ENCODE results near the gene MAP2K1. TPM values are rescaled to one million over a fixed set of nuclear protein-coding genes. Genes with fewer than 3 reads are reported as not detected.

MAP2K1 gene
- total and polyA plus RNA-seq, 2 of the 4 experiments (the other 2 are of a cell fraction) = 34.7 to 37.8 TPM

DNA sequence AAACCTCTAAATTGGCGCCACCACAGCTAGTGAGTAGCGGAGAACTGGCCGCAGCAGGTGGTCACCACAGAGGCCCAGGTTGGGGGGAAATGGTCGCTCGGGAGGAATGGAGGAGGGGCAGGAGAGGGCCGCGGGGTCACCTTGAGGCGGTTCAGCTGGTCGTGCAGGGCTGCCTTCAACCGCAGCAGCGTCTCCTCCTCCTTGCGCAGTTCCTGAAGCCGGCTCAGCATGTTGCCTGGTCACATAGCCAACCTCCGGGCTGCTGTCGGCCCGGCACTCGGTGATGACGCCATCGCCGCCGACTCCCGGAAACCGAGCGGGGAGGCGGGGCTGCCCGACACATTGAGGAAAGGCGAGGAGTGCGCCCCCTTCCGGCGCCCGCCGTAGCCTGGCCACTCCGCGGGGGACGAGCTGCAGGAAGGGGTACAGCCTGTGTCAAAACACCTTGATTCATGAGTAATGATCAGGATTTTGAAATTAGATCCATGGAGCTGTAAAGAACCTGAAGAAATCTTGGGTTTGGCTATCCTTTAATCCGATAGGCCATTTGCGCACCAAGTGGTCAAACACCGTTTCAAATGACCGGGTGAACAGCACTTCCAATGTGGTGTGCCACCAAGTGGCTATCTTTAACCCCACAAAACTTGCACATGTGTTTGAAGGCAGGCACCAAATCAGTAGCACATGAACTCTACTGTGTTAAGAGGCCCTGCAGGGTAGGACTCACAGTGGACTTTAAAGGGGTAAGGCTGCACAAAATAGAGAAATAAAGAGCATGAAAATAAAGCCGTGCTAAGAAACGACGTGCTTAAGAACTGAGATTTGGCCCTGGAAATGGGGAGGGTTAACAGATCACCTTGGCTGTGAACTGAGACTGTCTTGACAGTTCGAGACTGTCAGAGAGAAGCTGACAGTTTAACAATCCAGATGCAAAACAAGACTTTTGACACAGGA, 111.1 kb downstream of the MAP2K1 start, which contains the start of gene SNAPC5:
SNAPC5 (minus strand) TSS at position 261 of the 954 bp plus-strand sequence; CDS start at position 230, 31 bp downstream.
- H3K9me1 ChIP-seq (ENCODE audit: insufficient read depth, low read length) = no peaks in the 10 kb centered on the region
- intact Hi-C loops (cut with micrococcal nuclease) = loop anchor here (1.0 to 5.0 kb wide), 3 partner anchors 111 to 245 kb away; partner anchors contain the start of genes MAP2K1, MEGF11 and TIPIN
- BruUV-seq (replicated peaks) = no TSS peak
- no peak within 1 kb of the TSS for H2BK120ac ChIP-seq (ENCODE audit: low read depth, low read length)
- H4K8ac ChIP-seq (ENCODE audit: low read depth in 2 of 2, low read length in 2 of 2) = peak within 1 kb of the TSS; percentile 83 to 99
- H3K4me2 ChIP-seq (ENCODE audit: low read depth, low read length) = peak within 1 kb of the TSS; percentile 81
- ATAC-seq (ENCODE audit: low read depth) = peak; percentile 93
- peak within 1 kb of the TSS; percentile 78 for H3K27ac ChIP-seq (ENCODE audit: insufficient read depth, low read length)
- peak within 1 kb of the TSS; percentile 83 for H3K56ac ChIP-seq (ENCODE audit: extremely low read depth, insufficient read depth, low read length)
- H4K91ac ChIP-seq (ENCODE audit: insufficient read depth, low read depth, low read length) = peak within 1 kb of the TSS; percentile 63
- peak; percentile 91 for DNase-seq
- peak within 1 kb of the TSS; percentile 69; the same call in 1 of the 2 replicates for H3K23ac ChIP-seq (ENCODE audit: low read depth, low read length)
- no peaks in the 10 kb centered on the region for H3K9me3 ChIP-seq (ENCODE audit: control insufficient read depth, insufficient read depth, low read length)
- H3K9ac ChIP-seq (ENCODE audit: low read depth, low read length) = peak within 1 kb of the TSS; percentile 83
- no peak within 1 kb of the TSS for H3K18ac ChIP-seq (ENCODE audit: low read depth, low read length)
- H3K4me1 ChIP-seq (ENCODE audit: control insufficient read depth, insufficient read depth, low read length) = no peaks in the 10 kb centered on the region
- in situ Hi-C loops (cut with MboI; ENCODE audit: low sequenced_read_pairs) = loop anchor here (25.0 kb wide), 1 partner anchor 585 kb away; no protein-coding TSS in a partner anchor
- ChIA-PET CTCF (interaction anchor here (0.6 to 2.5 kb wide), 8 partner anchors 12 to 119 kb away, joined by 3 to 10 read pairs (median 3); partner anchors contain the start of gene MAP2K1), POLR2A (ENCODE audit: unreplicated experiment) (no interaction called here)
- peak within 1 kb of the TSS; percentile 98 for H2AK9ac ChIP-seq (replicated peaks; ENCODE audit: low read depth, low read length, poor library complexity)
- 14% methylated on average over 23 of the region's 43 CpGs; no CpG with 5 or more reads in 1 of the 2 experiments for WGBS, 2 experiments (ENCODE audit: extremely low coverage in 2 of 2, insufficient read length in 1 of 2)
- peak within 1 kb of the TSS; percentile 78 for H3K4me3 ChIP-seq (ENCODE audit: insufficient read depth, low read depth, low read length)
- dilution Hi-C loops (cut with HindIII; ENCODE audit: low sequenced_read_pairs, unreplicated experiment) = no loop called here
- peak within 1 kb of the TSS; percentile 93 for H2AFZ ChIP-seq (replicated peaks; ENCODE audit: low read length, poor library complexity)
- peaks cover 37% of the 10 kb centered on the region for H3K36me3 ChIP-seq (ENCODE audit: control insufficient read depth, insufficient read depth, low read length)
- peak within 1 kb of the TSS; percentile 85 for H3K14ac ChIP-seq (replicated peaks; ENCODE audit: low read depth, low read length)
- H3K79me1 ChIP-seq (ENCODE audit: low read depth in 1 of 2, low read length in 2 of 2) = peaks cover 15 to 31% of the 10 kb centered on the region in 2 experiments
- peak within 1 kb of the TSS; percentile 39 for H2BK5ac ChIP-seq (ENCODE audit: low read depth, low read length, poor library complexity, severe bottlenecking)
- no peaks in the 10 kb centered on the region for H3K27me3 ChIP-seq (ENCODE audit: control insufficient read depth, insufficient read depth, low read length)
- H3K4ac ChIP-seq (ENCODE audit: low read depth, low read length) = peak within 1 kb of the TSS; percentile 78
- H4K20me1 ChIP-seq (ENCODE audit: insufficient read depth, low read length) = peaks cover 42% of the 10 kb centered on the region
- peak within 1 kb of the TSS; percentile 38 for H4K5ac ChIP-seq (ENCODE audit: low read depth, low read length)
- no peak within 1 kb of the TSS for H2BK15ac ChIP-seq (ENCODE audit: low read depth, low read length)
- no peak within 1 kb of the TSS for H2BK20ac ChIP-seq (ENCODE audit: low read depth, low read length)
- peak within 1 kb of the TSS; percentile 77 for H2AK5ac ChIP-seq (ENCODE audit: low read depth, low read length)
- TF ChIP-seq BHLHE40 (IDR thresholded peaks at IDR 0.05; ENCODE audit: low read depth, low read length) (no peak), USF2 (IDR thresholded peaks at IDR 0.05; ENCODE audit: low read depth, low read length) (no peak; the same call in 1 of the 2 replicates), CHD1 (IDR thresholded peaks at IDR 0.05; ENCODE audit: low read depth, low read length) (no peak), SMC3 (IDR thresholded peaks at IDR 0.05; ENCODE audit: low read depth, low read length) (peak; percentile 52; the same call in 1 of the 2 replicates), RFX5 (IDR thresholded peaks at IDR 0.05; ENCODE audit: low read depth, low read length) (0 out of 2 replicates have a peak, but pooled peaks have one; percentile 14), CEBPB (IDR thresholded peaks at IDR 0.05; ENCODE audit: low read depth, low read length) (peak; percentile 72; the same call in 1 of the 2 replicates), ELK1 (IDR thresholded peaks at IDR 0.05; ENCODE audit: borderline replicate concordance, low read depth, low read length) (no peak), RAD21 (IDR thresholded peaks at IDR 0.05; ENCODE audit: low read length) (peak; percentile 57), MAZ (IDR thresholded peaks at IDR 0.05; ENCODE audit: borderline replicate concordance, low read depth, low read length) (peak; percentile 87), NFE2L2 (IDR thresholded peaks at IDR 0.05; ENCODE audit: low read depth, low read length) (no peak), POLR2A (IDR thresholded peaks at IDR 0.05; ENCODE audit: low read depth, low read length) (peak; percentile 71), FOS (IDR thresholded peaks at IDR 0.05; ENCODE audit: low read depth, low read length) (no peak)
- TF ChIP-seq, protein P1, sequence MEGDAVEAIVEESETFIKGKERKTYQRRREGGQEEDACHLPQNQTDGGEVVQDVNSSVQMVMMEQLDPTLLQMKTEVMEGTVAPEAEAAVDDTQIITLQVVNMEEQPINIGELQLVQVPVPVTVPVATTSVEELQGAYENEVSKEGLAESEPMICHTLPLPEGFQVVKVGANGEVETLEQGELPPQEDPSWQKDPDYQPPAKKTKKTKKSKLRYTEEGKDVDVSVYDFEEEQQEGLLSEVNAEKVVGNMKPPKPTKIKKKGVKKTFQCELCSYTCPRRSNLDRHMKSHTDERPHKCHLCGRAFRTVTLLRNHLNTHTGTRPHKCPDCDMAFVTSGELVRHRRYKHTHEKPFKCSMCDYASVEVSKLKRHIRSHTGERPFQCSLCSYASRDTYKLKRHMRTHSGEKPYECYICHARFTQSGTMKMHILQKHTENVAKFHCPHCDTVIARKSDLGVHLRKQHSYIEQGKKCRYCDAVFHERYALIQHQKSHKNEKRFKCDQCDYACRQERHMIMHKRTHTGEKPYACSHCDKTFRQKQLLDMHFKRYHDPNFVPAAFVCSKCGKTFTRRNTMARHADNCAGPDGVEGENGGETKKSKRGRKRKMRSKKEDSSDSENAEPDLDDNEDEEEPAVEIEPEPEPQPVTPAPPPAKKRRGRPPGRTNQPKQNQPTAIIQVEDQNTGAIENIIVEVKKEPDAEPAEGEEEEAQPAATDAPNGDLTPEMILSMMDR (conservative IDR thresholded peaks at IDR 0.05; ENCODE audit: low read depth, low read length) = peak; percentile 90

All from IMR-90 (cell line).